HG03521 (cell line): Measurements from ENCODE around the gene UFL1.
"Not testable (repeated sequence)": the region's sequence is repeated elsewhere in the genome, so short reads cannot be mapped to it uniquely, and the experiment has no call there.

ENCODE experiments used
- ATAC-seq: cut with Tn5 transposase; IDR thresholded peaks from one replicate; pipeline ENCODE4 v1.9.1; 2021; ENCODE audit warnings: mild to moderate bottlenecking, moderate library complexity; ENCODE audit not compliant: unreplicated experiment

Gene UFL1

DNA sequence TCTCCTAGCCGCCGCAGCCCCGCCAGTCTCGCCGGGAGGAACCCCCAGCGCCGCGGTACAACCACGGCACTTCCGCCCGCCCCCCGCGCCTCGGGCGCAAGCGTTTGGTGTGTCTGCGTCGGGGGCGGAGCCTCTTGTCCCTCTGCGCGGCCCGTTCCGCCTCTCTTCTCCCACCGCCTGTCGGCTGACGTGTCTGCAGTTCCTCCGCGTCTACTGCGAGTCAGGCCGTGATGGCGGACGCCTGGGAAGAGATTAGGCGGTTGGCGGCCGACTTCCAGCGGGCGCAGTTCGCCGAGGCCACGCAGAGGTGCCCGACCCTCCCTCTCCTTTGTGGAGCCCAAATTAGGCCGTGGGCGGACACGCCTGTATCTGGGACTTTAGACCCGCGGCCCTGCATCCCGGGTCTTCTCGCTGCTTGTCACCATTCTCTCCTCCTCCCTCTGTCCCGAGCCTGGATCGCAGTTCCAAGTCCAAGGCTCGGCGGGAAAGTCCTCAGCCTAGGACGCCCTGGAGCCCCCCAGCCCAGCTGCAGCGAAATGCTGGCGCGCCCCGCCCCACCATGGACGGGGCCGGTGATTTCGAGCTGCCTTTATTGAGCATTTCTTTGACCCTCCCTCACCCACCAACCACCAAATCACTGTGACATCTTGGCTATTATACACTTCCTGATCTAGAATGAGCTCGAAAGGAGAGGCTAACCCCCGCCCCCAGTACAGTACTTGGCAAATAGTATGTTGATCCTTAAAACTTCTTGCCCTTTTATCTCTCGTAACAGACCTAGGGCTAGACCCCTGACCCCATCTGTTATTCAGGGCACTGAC, at the start of gene UFL1:
UFL1 (plus strand) TSS at position 163 of the 821 bp plus-strand sequence; CDS start at position 231, 68 bp downstream.
- peak; percentile 98 for ATAC-seq

DNA sequence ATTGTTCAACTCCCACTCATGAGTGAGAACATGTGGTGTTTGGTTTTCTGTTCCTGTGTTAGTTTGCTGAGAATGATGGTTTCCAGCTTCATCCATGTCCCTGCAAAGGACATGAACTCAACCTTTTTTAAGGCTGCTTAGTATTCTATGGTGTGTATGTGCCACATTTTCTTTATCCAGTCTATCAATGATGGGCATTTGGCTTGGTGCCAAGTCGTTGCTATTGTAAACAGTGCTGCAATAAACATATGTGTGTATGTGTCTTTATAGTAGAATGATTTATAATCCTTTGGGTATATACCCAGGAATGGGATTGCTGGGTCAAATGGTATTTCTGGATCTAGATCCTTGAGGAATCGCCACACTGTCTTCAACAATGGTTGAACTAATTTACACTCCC, 49.3 kb upstream of the UFL1 start:
- ATAC-seq: not testable (repeated sequence)

DNA sequence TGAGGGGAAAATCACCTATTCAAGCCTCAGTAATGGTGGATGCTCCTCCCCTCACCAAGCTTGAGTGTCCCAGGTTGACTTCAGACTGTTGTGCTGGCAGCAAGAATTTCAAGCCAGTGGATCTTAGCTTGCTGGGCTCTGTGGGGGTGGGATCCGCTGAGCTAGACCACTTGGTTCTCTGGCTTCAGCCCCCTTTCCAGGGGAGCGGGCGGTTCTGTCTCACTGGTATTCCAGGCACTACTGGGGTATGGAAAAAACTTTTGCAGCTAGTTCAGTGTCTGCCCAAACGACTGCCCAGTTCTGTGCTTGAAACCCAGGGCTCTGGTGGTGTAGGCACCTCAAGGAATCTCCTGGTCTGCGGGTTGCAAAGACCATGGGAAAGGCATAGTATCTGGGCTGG, 42.9 kb upstream of the UFL1 start:
- ATAC-seq: no peak

- ATAC-seq: no peak
Observed at GRCh38 chr6:96491926-96492325, 29.7 kb upstream of the UFL1 start.

DNA sequence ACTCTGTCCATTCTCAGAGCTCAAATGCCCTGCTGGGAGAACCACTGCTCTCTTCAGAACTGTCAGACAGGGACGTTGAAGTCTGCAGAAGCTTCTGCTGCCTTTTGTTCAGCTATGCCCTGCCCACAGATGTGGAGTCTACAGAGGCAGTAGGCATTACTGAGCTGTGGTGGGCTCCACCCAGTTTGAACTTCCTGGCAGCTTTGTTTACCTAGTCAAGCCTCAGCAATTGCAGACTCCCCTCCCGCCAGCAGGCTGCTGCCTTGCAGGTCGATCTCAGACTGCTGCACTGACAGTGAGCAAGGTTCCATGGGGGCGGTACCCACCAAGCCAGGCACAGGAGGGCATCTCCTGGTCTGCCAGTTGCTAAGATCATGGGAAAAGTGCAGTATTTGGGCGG, 21.8 kb upstream of the UFL1 start:
- no peak for ATAC-seq

DNA sequence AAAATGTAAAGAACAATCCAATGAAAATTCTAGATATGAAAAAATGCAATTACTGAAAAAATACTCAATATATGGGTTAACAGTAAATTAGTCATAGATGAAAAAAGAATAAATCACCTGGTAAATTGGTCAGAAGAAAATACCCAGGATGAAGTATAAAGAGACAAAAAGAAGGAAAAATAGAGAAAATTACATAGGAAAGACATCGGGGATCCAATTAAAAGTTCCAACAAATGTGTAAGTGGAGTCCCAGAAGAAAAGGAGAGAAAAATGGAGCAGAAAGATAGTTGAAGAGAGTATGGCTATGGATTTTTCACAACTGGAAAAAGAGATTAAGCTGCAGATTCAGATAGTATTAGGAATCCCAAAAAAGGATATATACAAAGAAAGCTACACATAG, 18.7 kb upstream of the UFL1 start:
- no peak for ATAC-seq

GRCh38 chr6:96505363-96505762, 16.2 kb upstream of the UFL1 start:
- no peak for ATAC-seq

- no peak for ATAC-seq
Observed at GRCh38 chr6:96509281-96509680, 12.3 kb upstream of the UFL1 start.

DNA sequence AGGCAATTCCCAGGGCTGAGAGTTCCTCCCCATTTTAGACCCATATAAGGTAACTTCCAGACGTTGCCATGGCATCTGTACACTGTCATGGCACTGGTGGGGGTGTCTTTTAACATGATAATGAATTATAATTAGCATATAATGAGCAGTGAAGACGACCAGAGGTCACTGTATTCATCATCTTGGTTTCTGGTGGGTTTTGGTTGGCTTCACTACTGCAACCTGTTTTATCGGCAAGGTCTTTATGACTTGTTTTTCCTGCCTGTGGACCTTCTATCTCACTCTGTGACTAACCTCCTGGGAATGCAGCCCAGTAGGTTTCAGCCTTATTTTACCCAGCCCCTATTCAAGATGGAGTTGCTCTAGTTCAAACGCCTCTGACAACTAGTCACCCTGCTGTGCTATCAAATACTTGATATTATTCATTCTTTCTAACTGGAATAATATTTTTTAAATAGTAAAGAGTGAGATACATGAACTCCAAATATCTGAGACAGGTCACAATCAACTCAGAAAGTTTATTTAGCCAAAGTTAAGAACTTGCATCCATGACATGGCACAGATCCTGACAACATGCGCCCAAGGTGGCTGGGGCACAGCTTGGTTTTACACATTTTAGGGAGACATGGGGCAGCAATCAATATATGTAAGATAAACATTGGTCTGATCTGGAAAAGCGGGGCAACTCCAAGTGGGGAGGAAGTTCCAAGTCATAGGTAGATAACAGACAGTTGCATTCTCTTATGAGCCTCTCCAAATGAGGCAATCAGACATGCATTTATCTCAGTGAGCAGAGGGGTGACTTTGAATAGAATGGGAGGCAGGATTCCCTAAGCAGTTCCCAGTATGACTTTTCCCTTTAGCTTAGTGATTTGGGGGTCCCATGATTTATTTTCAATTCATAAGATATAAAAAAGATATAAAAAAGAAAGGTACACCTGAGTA, 1.2 kb upstream of the UFL1 start:
- no peak for ATAC-seq

DNA sequence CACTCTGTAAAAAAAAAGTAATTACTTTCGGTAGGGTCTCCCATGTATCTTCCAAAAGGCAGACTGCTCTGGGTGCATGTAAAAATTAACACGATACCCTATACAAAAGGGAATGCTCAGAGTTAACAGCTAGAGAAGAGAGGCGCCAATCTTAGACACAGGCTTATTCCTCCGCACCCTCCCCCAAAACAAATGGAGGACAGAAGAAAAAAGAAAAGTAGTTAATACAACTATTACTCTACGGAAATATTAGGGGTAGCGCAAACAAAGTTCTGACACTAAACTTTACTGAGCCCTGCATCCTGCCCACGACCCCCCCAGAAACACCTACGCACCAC, 331 bp upstream of the UFL1 start:
- peak; percentile 22 for ATAC-seq

- ATAC-seq: no peak
Observed at GRCh38 chr6:96522465-96523009, 931 bp downstream of the UFL1 start.

- no peak for ATAC-seq
Observed at GRCh38 chr6:96528193-96528592, 6.6 kb downstream of the UFL1 start.

DNA sequence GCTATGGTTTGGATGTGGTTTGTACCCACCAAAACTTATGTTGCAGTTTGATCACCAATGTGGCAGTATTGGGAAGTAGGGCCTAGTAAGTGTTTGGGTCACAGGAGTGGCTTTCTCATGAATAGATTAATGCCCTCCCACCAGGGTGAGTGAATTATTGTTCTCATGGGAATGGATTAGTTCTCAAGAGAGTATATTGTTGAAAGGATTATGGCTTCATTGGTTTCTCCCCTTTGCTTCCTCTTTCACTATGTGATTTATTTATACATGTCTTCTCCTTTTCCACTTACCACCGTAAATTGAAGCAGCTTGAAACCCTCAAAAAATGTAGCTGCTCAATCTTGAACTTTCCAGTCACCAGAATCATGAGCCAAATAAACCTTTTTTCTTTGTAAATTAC, 10.8 kb downstream of the UFL1 start:
- no peak for ATAC-seq

GRCh38 chr6:96537726-96538125, 16.1 kb downstream of the UFL1 start:
- no peak for ATAC-seq

GRCh38 chr6:96542702-96543101, 21.1 kb downstream of the UFL1 start:
- ATAC-seq: peak; percentile 61

DNA sequence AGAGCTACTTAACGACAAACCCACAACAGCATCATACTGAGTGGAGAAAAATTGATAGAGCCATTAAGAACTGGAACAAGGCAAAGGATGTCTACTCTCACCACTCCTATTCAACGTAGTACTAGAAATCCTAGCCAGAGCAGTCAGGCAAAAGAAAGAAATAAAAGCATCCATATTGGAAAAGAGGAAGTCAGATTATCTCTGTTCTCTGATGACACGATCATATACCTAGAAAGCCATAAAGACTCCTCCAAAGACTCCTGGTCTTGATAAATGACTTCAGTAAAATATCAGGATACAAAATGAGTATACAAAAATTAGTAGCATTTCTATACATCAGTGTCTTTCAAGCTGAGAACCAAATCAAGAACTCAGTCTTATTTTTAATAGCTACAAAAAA, 24.3 kb downstream of the UFL1 start:
- no peak for ATAC-seq

- no peak for ATAC-seq
Observed at GRCh38 chr6:96547654-96548053, 26.0 kb downstream of the UFL1 start.

DNA sequence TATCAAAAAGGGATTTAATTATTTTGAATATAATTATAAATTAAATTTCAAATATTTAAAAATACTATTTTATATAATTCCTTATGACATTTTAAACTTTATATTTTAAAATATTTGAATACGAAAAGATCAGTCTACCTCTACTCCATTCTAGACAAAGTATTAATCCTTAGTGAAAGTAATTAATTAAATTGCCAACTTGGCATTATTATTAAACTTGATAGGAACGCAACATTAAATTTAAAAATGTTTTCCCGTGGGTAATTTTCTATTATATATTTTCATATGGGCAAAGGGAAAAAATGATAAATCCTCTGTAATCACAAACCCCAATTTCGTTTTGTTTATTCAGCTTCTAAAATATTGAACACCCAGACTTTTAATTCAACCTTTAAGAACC, 33.0 kb downstream of the UFL1 start:
- no peak for ATAC-seq

DNA sequence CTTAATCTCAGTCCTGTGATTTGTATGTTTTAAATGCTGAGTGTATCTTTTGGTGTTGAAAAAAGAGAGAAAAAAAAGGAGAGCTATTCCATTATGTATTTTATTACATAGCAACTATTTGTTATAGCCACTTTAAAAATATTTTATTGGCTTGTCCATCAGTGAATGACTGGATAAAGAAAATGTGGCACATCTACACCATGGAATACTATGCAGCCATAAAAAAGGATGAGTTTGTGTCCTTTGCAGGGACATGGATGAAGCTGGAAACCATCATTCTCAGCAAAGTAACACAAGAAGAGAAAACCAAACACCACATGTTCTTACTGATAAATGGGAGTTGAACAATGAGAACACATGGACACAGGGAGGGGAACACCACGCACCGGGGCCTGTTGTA, 38.1 kb downstream of the UFL1 start:
- not testable (repeated sequence) for ATAC-seq

DNA sequence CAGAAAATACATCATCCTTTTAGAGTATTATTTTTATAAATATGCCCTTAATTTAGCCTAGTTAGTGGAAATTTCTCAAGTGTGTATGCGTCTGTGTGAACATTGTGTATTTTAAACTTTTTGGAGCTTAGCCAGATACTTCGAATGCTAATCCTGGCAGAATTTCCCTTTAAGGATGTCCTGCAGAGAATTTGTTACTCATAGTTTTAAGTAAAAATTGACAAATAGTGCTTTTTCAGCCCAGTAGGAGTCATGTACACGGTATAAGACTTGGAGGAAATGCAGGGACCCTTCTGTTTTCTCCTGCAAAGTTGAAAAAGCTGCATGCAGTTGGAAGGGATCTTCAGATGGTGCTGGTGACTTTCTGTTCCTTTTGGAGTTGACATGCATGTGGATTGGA, 41.3 kb downstream of the UFL1 start, which contains the start of gene FHL5:
FHL5 (plus strand) TSS at position 243 of the 400 bp plus-strand sequence. CDS start 40,486 bp downstream, outside the sequence.
- ATAC-seq: no peak

- no peak for ATAC-seq
Observed at GRCh38 chr6:96563853-96564252, 42.2 kb downstream of the UFL1 start.

GRCh38 chr6:96570053-96570452, 48.4 kb downstream of the UFL1 start:
- no peak for ATAC-seq
